ENCODE measurements around the gene ARFRP1.
A peak's percentile ranks its signal among the peaks of the same experiment; 100 is the strongest.

The ARFRP1 gene

GRCh38 chr20:63743210-63743970 lies 35.6 kb upstream of the ARFRP1 start:
- DNase-seq, result no peak

- DNase-seq, result no peak
Observed at GRCh38 chr20:63742381-63743024, 34.7 kb upstream of the ARFRP1 start.

DNA sequence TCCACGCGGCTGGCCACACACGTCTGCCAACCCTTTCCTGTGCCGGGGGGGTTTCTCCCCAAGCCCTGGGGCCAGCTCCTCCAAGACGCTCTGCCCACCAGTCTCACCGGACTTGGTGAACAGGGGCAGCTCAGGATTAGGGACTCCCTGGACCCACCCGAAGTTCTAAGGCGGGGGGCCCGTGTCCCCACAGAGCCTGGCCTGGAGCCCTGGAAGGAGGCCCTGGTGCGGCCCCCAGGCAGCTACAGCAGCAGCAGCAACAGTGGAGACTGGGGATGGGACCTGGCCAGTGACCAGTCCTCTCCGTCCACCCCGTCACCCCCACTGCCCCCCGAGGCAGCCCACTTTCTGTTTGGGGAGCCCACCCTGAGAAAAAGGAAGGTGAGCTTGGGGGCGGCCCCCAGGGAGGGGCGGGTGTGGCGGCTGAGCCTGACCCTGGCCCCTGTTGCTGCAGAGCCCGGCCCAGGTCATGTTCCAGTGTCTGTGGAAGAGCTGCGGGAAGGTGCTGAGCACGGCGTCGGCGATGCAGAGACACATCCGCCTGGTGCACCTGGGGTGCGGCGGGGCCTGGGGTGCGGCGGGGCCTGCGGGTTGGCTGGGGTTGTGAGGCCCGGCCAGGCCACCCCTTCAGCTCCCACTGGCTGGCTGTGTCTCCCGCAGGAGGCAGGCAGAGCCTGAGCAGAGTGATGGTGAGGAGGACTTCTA lies 34.1 kb upstream of the ARFRP1 start:
- no peak for DNase-seq

- DNase-seq, result no peak
Observed at GRCh38 chr20:63741354-63741675, 33.5 kb upstream of the ARFRP1 start.

- DNase-seq, result peak; percentile 37
Observed at GRCh38 chr20:63740627-63741353, 33.0 kb upstream of the ARFRP1 start.

DNA sequence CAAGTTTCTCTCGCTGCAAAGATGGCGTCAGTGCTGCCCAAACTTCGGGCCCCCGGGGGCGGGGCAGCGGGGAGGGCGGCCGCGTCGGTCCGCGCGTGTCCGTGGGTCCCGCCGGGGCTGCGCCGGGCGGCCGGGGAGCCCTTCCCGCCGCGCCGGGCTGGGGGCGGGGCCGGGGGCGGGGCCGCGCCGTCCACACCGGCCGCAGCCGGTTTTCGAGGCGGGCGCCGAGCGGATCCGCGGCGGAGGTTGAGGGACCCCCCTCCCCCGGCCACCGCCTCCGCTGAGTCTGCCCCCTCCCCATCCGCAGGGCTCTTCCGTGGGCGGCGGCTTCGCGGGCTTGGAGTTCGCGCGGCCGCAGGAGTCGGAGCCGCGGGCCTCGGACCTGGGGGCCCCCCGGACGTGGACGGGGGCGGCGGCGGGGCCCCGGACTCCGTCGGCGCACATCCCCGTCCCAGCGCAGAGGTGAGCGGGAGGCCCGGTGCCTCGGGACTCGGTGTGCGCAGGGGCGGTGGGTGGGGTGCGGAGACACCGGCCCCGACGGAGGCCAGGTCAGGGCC lies 32.4 kb upstream of the ARFRP1 start:
- DNase-seq, result peak; percentile 44

DNA sequence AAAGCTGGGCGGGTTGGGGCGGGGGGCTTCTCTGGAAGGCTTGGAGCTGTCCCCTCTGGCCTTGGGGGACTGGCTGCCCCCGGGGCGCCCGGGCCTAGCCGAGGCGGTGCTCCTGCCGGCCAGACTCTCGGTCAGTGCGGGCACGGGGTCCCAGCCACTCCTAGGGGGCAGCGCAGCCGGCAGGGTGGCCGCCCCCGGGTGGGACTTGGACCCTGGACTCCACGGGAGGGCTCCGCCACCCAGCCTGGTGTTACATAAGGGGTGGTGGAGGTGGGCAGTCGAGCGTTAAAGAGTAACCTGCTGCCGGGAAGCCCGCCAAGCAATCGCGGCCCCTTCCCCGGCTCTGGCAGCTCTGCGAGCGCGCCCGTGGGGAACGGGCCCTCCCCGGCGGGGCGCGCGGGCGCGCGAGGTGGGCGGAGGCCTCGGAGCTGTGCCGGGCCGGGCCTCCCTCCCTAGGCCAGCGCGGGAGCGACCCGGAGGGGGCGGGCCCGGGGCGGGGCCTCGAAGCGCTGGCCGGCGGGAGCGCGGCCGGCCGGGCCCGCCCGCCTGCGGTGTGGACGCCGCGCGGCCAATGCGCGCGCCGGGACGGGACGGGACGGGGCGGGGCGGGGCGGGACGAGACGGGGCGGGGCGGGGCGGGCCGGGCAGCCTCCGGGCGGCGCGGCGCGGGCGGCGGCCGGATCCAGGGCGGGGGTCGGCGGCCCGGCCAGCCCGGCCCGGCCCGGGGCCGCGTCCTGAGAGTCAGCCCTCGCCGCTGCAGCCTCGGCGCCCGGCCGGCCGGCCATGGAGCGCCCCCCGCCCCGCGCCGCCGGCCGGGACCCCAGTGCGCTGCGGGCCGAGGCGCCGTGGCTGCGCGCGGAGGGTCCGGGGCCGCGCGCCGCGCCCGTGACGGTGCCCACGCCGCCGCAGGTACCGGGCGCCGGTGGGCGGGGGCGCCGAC lies 31.6 kb upstream of the ARFRP1 start, which contains the start of gene SLC2A4RG:
Gene SLC2A4RG, plus strand, starts transcription at position 647 of the 940 bp plus-strand sequence. Its CDS starts 137 bp downstream, at position 784.
- DNase-seq, result peak; percentile 79

GRCh38 chr20:63738687-63739129 lies 30.9 kb upstream of the ARFRP1 start:
- DNase-seq, result no peak

GRCh38 chr20:63737945-63738686 lies 30.3 kb upstream of the ARFRP1 start:
- DNase-seq, result peak; percentile 44

- no peak for DNase-seq
Observed at GRCh38 chr20:63737695-63737944, 29.8 kb upstream of the ARFRP1 start.

DNA sequence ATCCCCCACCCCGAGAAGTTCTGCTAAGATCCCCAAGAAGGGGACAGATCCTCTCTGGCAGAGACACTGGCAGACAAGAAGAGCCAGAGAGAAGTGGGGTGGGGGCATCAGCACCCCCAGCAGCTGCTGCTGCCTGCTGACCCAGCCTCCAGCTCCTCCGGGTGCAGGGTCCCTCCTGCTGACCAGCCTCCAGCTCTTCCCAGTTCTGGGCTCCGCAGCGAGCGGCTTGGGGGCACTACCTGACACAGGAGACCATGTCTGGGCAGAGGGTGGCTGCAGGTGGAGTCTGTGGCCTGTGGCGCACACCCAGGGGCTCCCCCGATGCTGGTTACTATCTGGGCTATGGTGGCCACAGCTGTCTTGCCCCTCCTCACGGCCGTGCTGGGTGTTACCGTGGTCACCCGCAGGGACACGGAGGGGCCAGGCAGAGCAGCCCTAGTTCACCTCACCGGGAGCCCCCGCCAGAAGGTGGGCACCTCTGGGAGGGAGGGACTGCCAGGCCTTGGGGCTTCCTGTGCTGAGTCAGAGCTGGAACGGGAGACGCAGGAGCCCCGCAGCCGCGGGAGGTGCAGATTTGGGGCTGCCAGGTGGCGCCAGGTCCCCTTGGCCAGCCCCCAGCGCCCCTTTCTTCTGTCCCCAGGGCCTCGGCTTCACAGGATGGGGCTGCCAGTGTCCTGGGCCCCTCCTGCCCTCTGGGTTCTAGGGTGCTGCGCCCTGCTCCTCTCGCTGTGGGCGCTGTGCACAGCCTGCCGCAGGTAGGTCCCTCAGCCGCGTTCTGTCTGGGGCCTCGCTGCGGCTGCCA lies 29.3 kb upstream of the ARFRP1 start:
- DNase-seq, result peak; percentile 62

GRCh38 chr20:63735859-63736718 lies 28.3 kb upstream of the ARFRP1 start, which contains the start of gene LIME1:
Gene LIME1 (plus strand): TSS chr20:63736664. CDS start chr20:63737550, 886 bp downstream.
- DNase-seq, result peak; percentile 64

GRCh38 chr20:63734946-63735858 lies 27.4 kb upstream of the ARFRP1 start:
- DNase-seq, result no peak

DNA sequence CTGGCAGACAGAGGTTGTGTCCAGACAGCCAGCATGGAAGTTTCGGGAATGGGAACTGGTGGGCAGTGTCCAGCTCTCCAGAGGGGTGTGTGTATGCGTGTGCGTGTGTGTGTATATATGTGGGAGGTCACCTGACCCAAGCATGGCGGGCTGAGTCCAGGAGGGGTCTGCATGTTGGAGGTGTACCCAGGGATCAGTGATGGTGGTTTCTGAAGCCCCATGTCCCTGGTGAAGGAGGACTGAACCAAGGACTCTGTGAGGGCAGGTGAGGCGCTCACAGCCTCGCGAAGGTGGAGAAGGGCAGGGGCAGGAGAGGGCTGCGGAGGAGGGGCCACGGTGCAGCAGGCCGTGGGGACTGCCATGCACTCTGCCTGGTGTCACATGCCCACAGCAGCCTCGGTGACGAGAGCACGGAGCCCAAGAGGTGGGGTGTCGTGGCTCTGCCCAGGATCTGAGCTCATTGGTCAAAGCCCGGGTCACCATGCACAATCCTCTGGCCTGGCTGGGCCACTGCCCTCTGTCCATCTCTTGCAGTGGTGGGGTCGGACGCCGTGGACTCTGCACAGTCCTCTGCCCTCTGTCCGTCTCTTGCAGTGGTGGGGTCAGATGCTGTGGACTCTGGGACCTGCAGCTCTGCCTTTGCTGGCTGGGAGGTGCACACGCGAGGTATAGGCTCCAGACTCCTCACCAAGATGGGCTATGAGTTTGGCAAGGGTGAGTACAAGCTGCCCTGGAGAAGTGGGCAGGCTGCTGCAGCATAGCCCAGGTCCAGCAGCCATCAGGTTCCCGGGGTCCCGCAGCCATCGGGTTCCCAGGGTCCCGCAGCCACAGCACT lies 26.6 kb upstream of the ARFRP1 start:
- no peak for DNase-seq

DNA sequence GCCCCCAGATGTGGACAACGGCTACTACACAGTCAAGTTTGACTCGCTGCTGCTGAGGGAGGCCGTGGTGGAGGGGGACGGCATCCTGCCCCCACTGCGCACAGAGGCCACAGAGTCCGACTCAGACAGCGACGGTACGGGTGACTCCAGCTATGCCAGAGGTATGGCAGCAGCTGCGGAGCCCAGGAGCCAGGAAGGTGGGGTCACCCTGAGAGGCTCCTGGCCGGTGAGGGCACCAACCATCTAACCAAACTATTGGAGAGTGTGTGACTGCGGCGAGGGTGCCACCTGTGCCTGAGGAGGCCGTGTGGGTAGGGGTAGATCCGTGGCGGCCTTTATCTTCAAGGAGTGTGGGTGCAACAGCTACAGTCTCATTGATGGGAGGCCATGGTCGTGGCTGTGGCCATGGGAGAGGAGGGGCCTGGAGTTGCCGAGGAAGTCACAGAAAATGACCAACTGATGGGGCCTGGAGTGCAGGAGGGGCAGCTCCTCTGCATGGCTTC lies 25.9 kb upstream of the ARFRP1 start:
- DNase-seq, result no peak

GRCh38 chr20:63733117-63733516 lies 25.3 kb upstream of the ARFRP1 start:
- DNase-seq, result no peak
